Kidney tubule cell (primary cell): ENCODE measurements around the gene CMTM8.

Experiments
- DNase-seq: peaks from one replicate; pipeline ENCODE4 v3.0.0-alpha.2; 2018; ENCODE audit warnings: low spot score

The CMTM8 gene

GRCh38 chr3:32229565-32229964 is 8.9 kb upstream of the CMTM8 start:
- DNase-seq = no peak

GRCh38 chr3:32236377-32236776 is 2.1 kb upstream of the CMTM8 start:
- no peak for DNase-seq

GRCh38 chr3:32237670-32238452 is 619 bp upstream of the CMTM8 start:
- peak; percentile 52 for DNase-seq

GRCh38 chr3:32239307-32240158 is 1.1 kb downstream of the CMTM8 start:
- DNase-seq = peak; percentile 33

GRCh38 chr3:32240159-32240545 is 1.7 kb downstream of the CMTM8 start:
- peak; percentile 35 for DNase-seq

GRCh38 chr3:32241100-32241499 is 2.6 kb downstream of the CMTM8 start:
- DNase-seq = no peak

GRCh38 chr3:32243519-32243918 is 5.0 kb downstream of the CMTM8 start:
- no peak for DNase-seq

GRCh38 chr3:32245200-32245599 is 6.7 kb downstream of the CMTM8 start:
- DNase-seq = no peak

GRCh38 chr3:32246079-32246675 is 7.7 kb downstream of the CMTM8 start:
- DNase-seq = peak; percentile 13

- peak; percentile 90 for DNase-seq
These were observed 10.8 kb downstream of the CMTM8 start for GRCh38 chr3:32249184-32249782.

- DNase-seq = no peak
These were observed 15.8 kb downstream of the CMTM8 start for GRCh38 chr3:32254268-32254667.

- no peak for DNase-seq
These were observed 16.9 kb downstream of the CMTM8 start for GRCh38 chr3:32255345-32255744.

GRCh38 chr3:32256206-32256605 is 17.7 kb downstream of the CMTM8 start:
- DNase-seq = peak; percentile 53

- peak; percentile 29 for DNase-seq
These were observed 18.6 kb downstream of the CMTM8 start for GRCh38 chr3:32257042-32257441.

GRCh38 chr3:32257641-32258438 is 19.4 kb downstream of the CMTM8 start:
- no peak for DNase-seq

- DNase-seq = no peak
These were observed 20.4 kb downstream of the CMTM8 start for GRCh38 chr3:32258869-32259268.

GRCh38 chr3:32261545-32261944 is 23.1 kb downstream of the CMTM8 start:
- DNase-seq = peak; percentile 70

- no peak for DNase-seq
These were observed 23.7 kb downstream of the CMTM8 start for GRCh38 chr3:32262201-32262600.

- DNase-seq = no peak
These were observed 35.8 kb downstream of the CMTM8 start for GRCh38 chr3:32274306-32274705.

GRCh38 chr3:32275506-32275905 is 37.0 kb downstream of the CMTM8 start:
- no peak for DNase-seq

GRCh38 chr3:32276279-32276841 is 37.9 kb downstream of the CMTM8 start:
- DNase-seq = no peak
